Ectodermal cell (in vitro differentiated cells): ENCODE measurements around the gene SLCO4A1.

Experiments
- H3K27ac ChIP-seq: 2 replicates; pipeline ENCODE4 v1.7.0; 2013; ENCODE audit warnings: mild to moderate bottlenecking, low read depth, low read length; ENCODE audit not compliant: insufficient read depth, poor library complexity, severe bottlenecking
- H3K27me3 ChIP-seq: 2 replicates; pipeline ENCODE4 v1.7.0; 2013; ENCODE audit warnings: mild to moderate bottlenecking, low read length; ENCODE audit not compliant: insufficient read depth, control insufficient read depth, poor library complexity, severe bottlenecking
- H3K36me3 ChIP-seq: one replicate; pipeline ENCODE4 v1.7.0; 2013; ENCODE audit warnings: low read length; ENCODE audit not compliant: control insufficient read depth, insufficient read depth
- H3K4me1 ChIP-seq: one replicate; pipeline ENCODE4 v1.7.0; 2013; ENCODE audit warnings: low read length; ENCODE audit not compliant: control insufficient read depth, insufficient read depth
- H3K4me3 ChIP-seq: 2 replicates; pipeline ENCODE4 v1.7.0; 2013; ENCODE audit warnings: low read depth, low read length, control low read depth; ENCODE audit not compliant: insufficient read depth
- H3K9me3 ChIP-seq: 2 replicates; pipeline ENCODE4 v1.7.0; 2013; ENCODE audit warnings: mild to moderate bottlenecking, low read length, moderate library complexity; ENCODE audit not compliant: control insufficient read depth
- WGBS, 2 experiments: methylation state at CpG; one replicate each; pipeline ENCODE4 v1.1.7; 2013; ENCODE audit warnings: missing lambda C conversion rate in 2 of 2; 5-methylcytosine and 5-hydroxymethylcytosine counted together

Gene SLCO4A1

GRCh38 chr20:62702013-62702300 lies 59.7 kb downstream of the SLCO4A1 start:
- no peaks in the 10 kb centered on the region for H3K27me3 ChIP-seq
- no peaks in the 10 kb centered on the region for H3K36me3 ChIP-seq
- WGBS, 2 experiments = 89% methylated on average over 11 of the region's 11 CpGs
- no peak overlapping the region for H3K4me3 ChIP-seq
- no peaks in the 10 kb centered on the region for H3K9me3 ChIP-seq
- no peaks in the 10 kb centered on the region for H3K4me1 ChIP-seq
- H3K27ac ChIP-seq = no peak overlapping the region

DNA sequence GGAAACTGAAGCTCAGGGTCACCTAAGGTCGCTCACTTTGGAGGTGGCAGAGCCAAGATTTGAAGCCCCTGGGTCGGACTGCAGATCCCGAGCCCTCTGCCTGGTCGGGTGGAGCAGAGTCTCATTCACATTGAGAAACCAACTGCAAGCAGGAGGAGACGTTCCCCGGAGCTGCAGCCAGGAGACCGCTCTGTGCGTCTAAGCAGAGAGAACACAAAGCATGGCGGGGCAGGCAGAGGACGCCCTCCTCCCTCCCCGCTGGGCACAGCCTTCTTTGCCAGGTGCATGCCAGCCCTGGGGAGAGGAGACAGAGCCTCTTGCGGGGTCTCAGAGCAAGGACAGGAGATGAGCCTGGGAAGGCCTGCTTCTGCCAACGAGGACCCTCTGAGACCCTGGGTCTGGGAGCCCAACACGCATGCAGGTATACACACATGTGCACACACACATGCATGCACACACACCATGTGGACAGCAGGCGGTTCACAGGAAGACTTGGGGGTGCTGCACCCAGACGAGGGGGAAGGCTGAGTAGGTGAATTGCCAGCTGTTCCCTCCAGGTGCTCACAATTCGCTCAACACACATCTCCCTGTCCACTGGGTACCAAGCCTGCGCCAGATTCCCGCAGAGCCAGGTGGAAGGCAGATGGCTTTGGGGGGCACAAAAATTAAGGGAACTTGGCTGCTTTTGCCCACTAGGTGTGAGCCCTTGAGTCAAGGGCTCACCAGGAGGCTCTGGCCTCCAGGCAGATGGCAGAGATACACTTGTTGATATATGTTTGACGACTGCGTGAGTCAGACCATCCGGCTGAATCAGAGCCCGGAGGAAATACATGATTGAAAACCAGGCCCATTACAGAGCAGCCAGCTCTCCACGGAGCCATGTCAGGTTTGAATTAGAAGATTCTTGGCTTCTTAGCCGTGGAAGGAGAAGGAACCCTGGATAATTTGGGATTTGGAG lies 60.9 kb downstream of the SLCO4A1 start:
- 89 to 90% methylated on average over 25 of the region's 25 CpGs for WGBS, 2 experiments
- no peak overlapping the region for H3K27ac ChIP-seq
- no peak overlapping the region for H3K4me3 ChIP-seq
- peaks cover 11% of the 10 kb centered on the region for H3K27me3 ChIP-seq
- peaks cover 3% of the 10 kb centered on the region for H3K4me1 ChIP-seq
- H3K36me3 ChIP-seq = no peaks in the 10 kb centered on the region
- H3K9me3 ChIP-seq = no peaks in the 10 kb centered on the region

- Histone ChIP-seq H3K27ac (no peak overlapping the region), H3K27me3 (peaks cover 18% of the 10 kb centered on the region), H3K4me3 (no peak overlapping the region), H3K36me3 (no peaks in the 10 kb centered on the region), H3K9me3 (no peaks in the 10 kb centered on the region), H3K4me1 (peaks cover 5% of the 10 kb centered on the region)
- WGBS, 2 experiments = 81 to 93% methylated on average over 5 of the region's 5 CpGs
These were observed 61.5 kb downstream of the SLCO4A1 start for GRCh38 chr20:62703853-62704228.

DNA sequence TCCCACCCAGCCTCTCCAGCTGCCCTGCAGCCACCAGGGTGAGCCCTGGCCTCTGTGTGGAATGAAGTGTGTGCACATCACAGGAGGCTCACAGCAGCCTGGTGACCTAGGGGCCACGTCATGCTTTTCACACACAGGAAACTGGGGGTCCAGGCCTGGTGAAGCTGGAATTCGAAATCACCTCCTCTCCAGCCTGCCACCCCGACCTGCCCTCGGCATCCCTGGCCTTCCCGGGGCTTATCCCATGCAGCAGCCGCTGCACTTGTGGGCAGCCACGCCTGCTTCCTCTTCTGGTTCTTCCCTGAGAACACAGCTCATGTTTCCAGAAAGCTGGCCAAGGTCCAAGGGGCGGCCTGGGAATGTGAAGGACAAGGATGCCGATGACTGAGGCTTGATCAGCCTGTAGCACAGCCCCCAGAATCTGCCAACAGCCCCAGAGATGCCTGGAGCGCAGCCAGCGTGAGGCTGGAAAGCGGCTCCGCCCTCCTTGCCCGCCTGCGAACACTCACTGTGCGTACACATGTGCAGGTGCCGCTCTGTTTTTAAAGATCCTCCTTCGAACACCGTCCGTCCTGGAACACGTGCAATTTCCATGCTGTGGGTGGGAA lies 62.1 kb downstream of the SLCO4A1 start:
- 84 to 85% methylated on average over 21 of the region's 21 CpGs for WGBS, 2 experiments
- Histone ChIP-seq H3K4me3 (no peak overlapping the region), H3K9me3 (no peaks in the 10 kb centered on the region), H3K27ac (no peak overlapping the region), H3K4me1 (peaks cover 5% of the 10 kb centered on the region), H3K27me3 (peaks cover 24% of the 10 kb centered on the region), H3K36me3 (no peaks in the 10 kb centered on the region)

- H3K4me3 ChIP-seq = no peak overlapping the region
- no peaks in the 10 kb centered on the region for H3K36me3 ChIP-seq
- H3K27ac ChIP-seq = no peak overlapping the region
- no peaks in the 10 kb centered on the region for H3K9me3 ChIP-seq
- peaks cover 36% of the 10 kb centered on the region for H3K27me3 ChIP-seq
- H3K4me1 ChIP-seq = peaks cover 5% of the 10 kb centered on the region
- whole genome bisulfite sequencing, 2 experiments = 91 to 93% methylated on average over 16 of the region's 16 CpGs
These were observed 63.3 kb downstream of the SLCO4A1 start for GRCh38 chr20:62705627-62706026.

DNA sequence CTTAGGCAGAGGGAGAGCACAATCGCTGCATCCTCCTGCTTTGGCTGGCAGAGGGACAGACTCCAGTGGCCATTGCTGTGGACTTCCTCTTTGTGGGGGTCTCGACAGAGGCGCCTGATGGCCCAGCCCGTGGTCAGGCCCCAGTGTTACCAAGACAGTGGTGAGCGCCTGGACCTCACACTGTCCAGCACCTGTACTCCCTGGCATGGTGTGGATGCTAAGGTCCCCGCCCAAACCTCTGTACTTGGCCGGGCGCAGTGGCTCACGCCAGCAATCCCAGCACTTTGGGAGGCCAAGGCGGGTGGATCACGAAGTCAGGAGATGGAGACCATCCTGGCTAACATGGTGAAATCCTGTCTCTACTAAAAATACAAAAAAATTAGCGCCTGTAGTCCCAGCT lies 64.0 kb downstream of the SLCO4A1 start:
- WGBS, 2 experiments = 91 to 93% methylated on average over 12 of the region's 12 CpGs
- Histone ChIP-seq H3K27ac (no peak overlapping the region), H3K9me3 (no peaks in the 10 kb centered on the region)

DNA sequence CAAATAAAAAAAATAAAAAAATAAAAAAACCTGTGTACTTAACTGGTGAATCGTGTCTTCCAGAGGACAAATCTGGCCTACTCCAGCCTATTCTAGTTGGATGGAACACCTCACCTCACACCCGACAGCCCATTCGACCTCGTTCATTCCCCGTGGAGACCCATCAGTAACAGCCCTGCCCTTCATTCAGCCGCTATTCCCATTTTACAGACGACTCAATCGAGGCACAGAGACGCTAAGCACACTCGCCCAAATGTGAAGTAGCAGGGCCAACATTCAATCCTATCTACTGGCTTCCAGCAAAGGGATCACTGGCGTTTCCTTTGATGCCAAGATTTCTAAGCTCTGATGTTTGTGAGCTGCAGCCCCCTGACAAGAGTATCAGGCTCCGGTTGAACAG lies 64.6 kb downstream of the SLCO4A1 start:
- H3K27me3 ChIP-seq = peaks cover 43% of the 10 kb centered on the region
- WGBS, 2 experiments = 90 to 92% methylated on average over 12 of the region's 12 CpGs

More for the DNA sequence above, 64.0 kb downstream of the SLCO4A1 start:
- peaks cover 5% of the 10 kb centered on the region for H3K4me1 ChIP-seq
- H3K27me3 ChIP-seq = peaks cover 43% of the 10 kb centered on the region
- no peaks in the 10 kb centered on the region for H3K36me3 ChIP-seq
- no peak overlapping the region for H3K4me3 ChIP-seq

DNA sequence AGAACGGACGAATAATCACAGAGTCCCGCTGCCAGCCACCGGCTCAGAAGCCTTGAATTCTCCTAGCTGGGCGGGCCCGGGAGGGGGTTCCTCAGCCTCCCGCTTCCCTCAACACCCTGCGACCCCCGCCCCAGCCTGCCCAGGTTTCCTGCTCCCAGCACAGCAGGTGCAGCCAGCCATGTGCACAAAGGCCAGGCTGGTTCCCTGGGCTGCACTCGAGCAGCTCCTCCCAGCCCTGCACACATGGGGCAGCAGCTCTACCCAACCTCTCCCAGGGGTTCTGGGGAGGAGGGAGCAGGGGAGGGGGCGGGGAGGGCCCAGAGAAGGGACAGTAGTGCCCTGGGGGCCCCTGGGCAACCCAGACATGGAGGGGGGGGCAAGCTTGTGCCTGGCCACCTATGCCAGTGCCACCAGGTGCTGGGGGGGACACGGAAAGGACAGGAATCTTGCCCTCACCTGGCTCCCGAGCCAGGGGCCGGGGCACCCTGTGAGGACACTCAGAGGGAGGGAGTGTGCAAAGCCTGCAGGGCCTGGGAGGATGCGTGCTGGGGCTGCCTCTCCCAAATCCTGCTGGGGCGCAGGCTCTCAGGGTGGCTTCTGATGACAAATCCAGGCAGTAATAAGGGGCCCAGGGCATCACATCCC lies 65.1 kb downstream of the SLCO4A1 start:
- H3K4me1 ChIP-seq = peaks cover 5% of the 10 kb centered on the region
- H3K36me3 ChIP-seq = no peaks in the 10 kb centered on the region
- 66 to 68% methylated on average over 16 of the region's 16 CpGs for WGBS, 2 experiments
- H3K9me3 ChIP-seq = no peaks in the 10 kb centered on the region
- no peak overlapping the region for H3K27ac ChIP-seq
- H3K4me3 ChIP-seq = no peak overlapping the region
- peaks cover 43% of the 10 kb centered on the region for H3K27me3 ChIP-seq

More for the DNA sequence above, 64.6 kb downstream of the SLCO4A1 start:
- Histone ChIP-seq H3K4me1 (peaks cover 5% of the 10 kb centered on the region), H3K4me3 (no peak overlapping the region), H3K27ac (no peak overlapping the region), H3K9me3 (no peaks in the 10 kb centered on the region), H3K36me3 (no peaks in the 10 kb centered on the region)

- WGBS, 2 experiments = 6 to 11% methylated on average over 20 of the region's 20 CpGs
- no peaks in the 10 kb centered on the region for H3K9me3 ChIP-seq
- H3K27me3 ChIP-seq = peaks cover 43% of the 10 kb centered on the region
- H3K4me1 ChIP-seq = peaks cover 5% of the 10 kb centered on the region
- H3K4me3 ChIP-seq = no peak overlapping the region
- H3K36me3 ChIP-seq = no peaks in the 10 kb centered on the region
- H3K27ac ChIP-seq = no peak overlapping the region
These were observed 65.7 kb downstream of the SLCO4A1 start for GRCh38 chr20:62707921-62708521.
